Endothelial cell of umbilical vein (primary cell): ENCODE results near the gene SLC25A13. TPM values are rescaled to one million over a fixed set of nuclear protein-coding genes. Genes with fewer than 3 reads are reported as not detected.

Experiments used
- BruUV-seq: library from RNA; stranded (reverse); fragments of 400-500 nt; replicated peaks from 2 replicates; lab custom pipeline; 2021; lab: Mats Ljungman, UMichigan
- CTCF ChIA-PET: fragments of 300-600, 350-600 bp; sonication (Branson Sonifier 250); formaldehyde crosslinking; loops from one replicate; lab custom pipeline; 2021; ENCODE audit warnings: antibody characterized with exemption, inconsistent platforms; lab: Charles Lee
- POLR2A ChIA-PET: fragments of 300-600, 350-600 bp; sonication (Branson Sonifier 250); formaldehyde crosslinking; loops from one replicate; lab custom pipeline; 2021; ENCODE audit warnings: antibody characterized with exemption, inconsistent platforms; lab: Charles Lee
- DNase-seq: peaks from one replicate; pipeline ENCODE4 v3.0.0-alpha.2; 2011; ENCODE audit warnings: low read depth, low spot score
- FAIRE-seq: peaks from 2 replicates; lab custom pipeline; 2011; peaks lifted over from hg19 to GRCh38; lab: Jason Lieb, UNC
- H2AFZ ChIP-seq: 2 replicates; pipeline ENCODE4 v1.6.0; 2012; ENCODE audit warnings: low read depth, low read length, control low read depth, inconsistent platforms
- H3K27ac ChIP-seq: 2 replicates; pipeline ENCODE4 v1.5.1; 2011; ENCODE audit warnings: low read depth, mild to moderate bottlenecking, control low read depth, low read length, moderate library complexity; ENCODE audit not compliant: insufficient read depth
- H3K27me3 ChIP-seq, 2 experiments: 2 replicates each; pipeline versions ENCODE4 v1.6.0 to v1.6.1; 2011; ENCODE audit warnings: low read length in 2 of 2, mixed read lengths in 1 of 2; ENCODE audit not compliant: control insufficient read depth in 2 of 2, insufficient read depth in 2 of 2
- H3K36me3 ChIP-seq, 2 experiments: 2 replicates in 1 of 2; 3 replicates in 1 of 2; pipeline ENCODE4 v1.5.1; 2011; ENCODE audit warnings: low read length in 2 of 2, mild to moderate bottlenecking in 1 of 2, moderate library complexity in 1 of 2; ENCODE audit not compliant: control insufficient read depth in 2 of 2, insufficient read depth in 2 of 2; ENCODE audit errors: extremely low read depth in 1 of 2
- H3K4me1 ChIP-seq: 3 replicates; pipeline ENCODE4 v1.5.1; 2011; ENCODE audit warnings: mild to moderate bottlenecking, low read length; ENCODE audit not compliant: control insufficient read depth, insufficient read depth; ENCODE audit errors: extremely low read depth
- H3K4me2 ChIP-seq: 2 replicates; pipeline ENCODE4 v1.6.1; 2011; ENCODE audit warnings: low read length, control low read depth, mixed read lengths; ENCODE audit not compliant: insufficient read depth
- H3K4me3 ChIP-seq, 3 experiments: fragments of 200-600 bp in 1 of 3; sonication (generic), shearing (Covaris generic) in 1 of 3; replicated peaks in 1 of 3; 2 replicates each; pipeline ENCODE4 v1.5.1; 2011 to 2016; ENCODE audit warnings: control low read depth in 3 of 3, low read length in 3 of 3, mild to moderate bottlenecking in 2 of 3, inconsistent platforms in 1 of 3, low read depth in 1 of 3, moderate library complexity in 1 of 3; ENCODE audit not compliant: insufficient read depth in 1 of 3
- H3K79me2 ChIP-seq: 2 replicates; pipeline ENCODE4 v1.6.0; 2012; ENCODE audit warnings: low read length, inconsistent platforms; ENCODE audit not compliant: control insufficient read depth, insufficient read depth
- H3K9ac ChIP-seq: replicated peaks from 2 replicates; pipeline ENCODE3; 2011; ENCODE audit warnings: low read length, control low read depth; ENCODE audit not compliant: insufficient read depth; ENCODE audit errors: extremely low read depth
- H3K9me1 ChIP-seq: replicated peaks from 3 replicates; pipeline ENCODE4 v1.6.0; 2011; ENCODE audit warnings: mild to moderate bottlenecking, low read length; ENCODE audit not compliant: control insufficient read depth, insufficient read depth; ENCODE audit errors: extremely low read depth
- H3K9me3 ChIP-seq: replicated peaks from 2 replicates; pipeline ENCODE4 v1.5.1; 2012; ENCODE audit warnings: low read length, inconsistent platforms; ENCODE audit not compliant: control insufficient read depth, insufficient read depth
- H4K20me1 ChIP-seq: replicated peaks from 2 replicates; pipeline ENCODE3; 2011; ENCODE audit warnings: mild to moderate bottlenecking, low read length; ENCODE audit not compliant: control insufficient read depth, insufficient read depth; ENCODE audit errors: extremely low read depth
- CTCF ChIP-seq, 2 donors: IDR thresholded peaks; 1 replicate in 1 of 2; 2 replicates in 1 of 2; pipeline ENCODE4 v1.5.1; 2011; ENCODE audit warnings: low read length in 2 of 2, mild to moderate bottlenecking in 2 of 2, moderate library complexity in 2 of 2, control low read depth in 1 of 2, inconsistent platforms in 1 of 2, low read depth in 1 of 2; ENCODE audit not compliant: insufficient read depth in 1 of 2; ENCODE audit errors: extremely low read depth in 1 of 2
- EZH2 ChIP-seq: IDR thresholded peaks from 2 replicates; pipeline ENCODE4 v1.6.1; 2012; ENCODE audit warnings: borderline replicate concordance, low read depth, mild to moderate bottlenecking, moderate library complexity, low read length, inconsistent platforms; ENCODE audit not compliant: severe bottlenecking
- FOS ChIP-seq: IDR thresholded peaks from 2 replicates; pipeline ENCODE4 v1.6.1; 2011; ENCODE audit warnings: mild to moderate bottlenecking, low read length, moderate library complexity, borderline replicate concordance; ENCODE audit not compliant: insufficient read depth
- GATA2 ChIP-seq: IDR thresholded peaks from 2 replicates; pipeline ENCODE4 v1.7.0; 2011; ENCODE audit warnings: low read depth, mild to moderate bottlenecking, moderate library complexity, mixed read lengths, low read length; ENCODE audit not compliant: insufficient read length, insufficient read depth
- JUN ChIP-seq: IDR thresholded peaks from 2 replicates; pipeline ENCODE4 v1.6.1; 2011; ENCODE audit warnings: borderline replicate concordance, low read depth; ENCODE audit not compliant: insufficient read length, insufficient read depth
- MAX ChIP-seq: IDR thresholded peaks from 2 replicates; pipeline ENCODE4 v1.6.1; 2011; ENCODE audit not compliant: insufficient read depth, insufficient read length
- MYC ChIP-seq: IDR thresholded peaks from one replicate; pipeline ENCODE4 v1.6.1; 2011; ENCODE audit warnings: mild to moderate bottlenecking, low read depth, low read length
- POLR2A ChIP-seq: IDR thresholded peaks from 2 replicates; pipeline ENCODE4 v1.6.1; 2012; ENCODE audit warnings: low read depth, mild to moderate bottlenecking, control low read depth, low read length
- POLR2AphosphoS5 ChIP-seq: IDR thresholded peaks from 2 replicates; pipeline ENCODE4 v1.6.1; 2012; ENCODE audit warnings: low read depth, mild to moderate bottlenecking, control low read depth, low read length, moderate library complexity; ENCODE audit not compliant: insufficient read depth
- dilution Hi-C: fragments of 300-500 bp; cut with MboI; formaldehyde crosslinking; loops from one replicate; pipeline ENCODE4 v1.15.0; 2019; ENCODE audit warnings: low sequenced_read_pairs; ENCODE audit not compliant: extremely low pct_ligation_motif_present
- intact Hi-C: fragments of 100-400 bp; cut with micrococcal nuclease; formaldehyde crosslinking; loops from one replicate; pipeline ENCODE4 v1.10.0; 2022
- polyA plus RNA-seq, 4 experiments: library from polyadenylated mRNA; depleted of rRNA in 3 of 4; stranded (reverse) in 3 of 4; unstranded in 1 of 4; fragments of >200 nt; gene quantifications; 2 replicates each; pipeline versions ENCODE4 v1.2.1 to v1.2.3, GENCODE V29; 2011 to 2012; ENCODE audit warnings: missing spikeins in 1 of 4
- total RNA-seq: library from RNA; stranded (reverse); gene quantifications from 2 replicates; pipeline ENCODE4 v1.2.3, GENCODE V29; 2021

Gene SLC25A13
- total and polyA plus RNA-seq, 2 donors (not counting 3 experiments of a cell fraction or from before 2014, with no cell fraction given), result 13.2 to 34.4 TPM

GRCh38 chr7:96200740-96201139 is 121.2 kb downstream of the SLC25A13 start:
- Histone ChIP-seq H3K9me1 (no peaks in the 10 kb centered on the region), H3K4me3 (no peak overlapping the region), H3K9me3 (no peaks in the 10 kb centered on the region), H3K9ac (no peak overlapping the region), H3K36me3 (no peaks in the 10 kb centered on the region), H2AFZ (no peak overlapping the region), H3K4me2 (no peak overlapping the region), H3K4me1 (no peaks in the 10 kb centered on the region), H3K27ac (no peak overlapping the region), H3K79me2 (no peaks in the 10 kb centered on the region), H3K27me3 (no peaks in the 10 kb centered on the region), H4K20me1 (no peaks in the 10 kb centered on the region)
- intact Hi-C loops (no loop called here), dilution Hi-C loops (no loop called here)
- TF ChIP-seq GATA2 (no peak), POLR2A (no peak), MAX (no peak), POLR2AphosphoS5 (no peak), MYC (no peak), CTCF (IDR thresholded peaks at IDR 0.05; ENCODE audit: extremely low read depth in 1 of 2, insufficient read depth in 1 of 2, low read depth in 1 of 2, low read length in 2 of 2) (no peak), JUN (no peak), FOS (no peak), EZH2 (no peak)
- no peak for DNase-seq
- ChIA-PET CTCF (interaction anchor here (0.6 kb wide), 1 partner anchor 287 kb away, joined by 4 read pairs; no protein-coding TSS in a partner anchor), POLR2A (no interaction called here)
- no TSS peak for BruUV-seq
- FAIRE-seq, result no peak
